Progenitor cell of endocrine pancreas (in vitro differentiated cells): ENCODE data around the gene PCSK9. TPM values are rescaled to one million over a fixed set of nuclear protein-coding genes. Genes with fewer than 3 reads are reported as not detected.

ENCODE experiments used
- DNase-seq: peaks from one replicate; pipeline ENCODE4 v3.0.0; 2021; ENCODE audit warnings: low spot score; ENCODE audit not compliant: unreplicated experiment
- H3K27ac Mint-ChIP-seq: 2 replicates; pipeline ENCODE4 v1.8.0; 2021; ENCODE audit warnings: mild to moderate bottlenecking, moderate library complexity, mixed read lengths
- H3K27me3 Mint-ChIP-seq: 2 replicates; pipeline ENCODE4 v1.8.0; 2021; ENCODE audit warnings: mixed read lengths
- H3K36me3 Mint-ChIP-seq: 2 replicates; pipeline ENCODE4 v1.8.0; 2022; ENCODE audit warnings: mixed read lengths; ENCODE audit not compliant: insufficient read depth
- H3K4me1 Mint-ChIP-seq: 2 replicates; pipeline ENCODE4 v1.8.0; 2021; ENCODE audit warnings: low read depth, mixed read lengths
- H3K4me3 Mint-ChIP-seq: 2 replicates; pipeline ENCODE4 v1.8.0; 2021; ENCODE audit warnings: low read depth, mild to moderate bottlenecking, moderate library complexity, mixed read lengths
- H3K9me3 Mint-ChIP-seq: 2 replicates; pipeline ENCODE4 v1.8.0; 2021; ENCODE audit warnings: low read depth, mixed read lengths
- CTCF ChIP-seq: fragments of 200-600 bp; sonication (generic); IDR thresholded peaks from one replicate; pipeline ENCODE4 v1.5.0; 2021; ENCODE audit warnings: antibody characterized with exemption, mild to moderate bottlenecking; ENCODE audit not compliant: unreplicated experiment
- total RNA-seq: library from RNA; stranded (reverse); gene quantifications from 2 replicates; pipeline ENCODE4 v1.2.1, GENCODE V29; 2021

The PCSK9 gene
- total RNA-seq, 1 donor from 2014 or later: 18.7 TPM

- Mint-ChIP-seq H3K4me1 (no peaks in the 10 kb centered on the region), H3K9me3 (no peaks in the 10 kb centered on the region), H3K27ac (no peak overlapping the region), H3K27me3 (no peaks in the 10 kb centered on the region), H3K36me3 (peaks cover 32% of the 10 kb centered on the region), H3K4me3 (no peak overlapping the region)
- no peak for DNase-seq
- TF ChIP-seq CTCF: no peak
These were observed 39.1 kb downstream of the PCSK9 start for GRCh38 chr1:55078470-55078869.

- TF ChIP-seq CTCF: no peak
- no peaks in the 10 kb centered on the region for H3K27me3 Mint-ChIP-seq
- no peak for DNase-seq
- H3K36me3 Mint-ChIP-seq: peaks cover 31% of the 10 kb centered on the region
- H3K27ac Mint-ChIP-seq: no peak overlapping the region
- H3K4me1 Mint-ChIP-seq: no peaks in the 10 kb centered on the region
- H3K9me3 Mint-ChIP-seq: no peaks in the 10 kb centered on the region
- no peak overlapping the region for H3K4me3 Mint-ChIP-seq
These were observed 40.3 kb downstream of the PCSK9 start for GRCh38 chr1:55079651-55080050.

GRCh38 chr1:55081188-55081904, 42.0 kb downstream of the PCSK9 start:
- peak overlapping the region; percentile 11 for H3K27ac Mint-ChIP-seq

GRCh38 chr1:55081905-55082296, 42.6 kb downstream of the PCSK9 start:
- Mint-ChIP-seq H3K4me1 (no peaks in the 10 kb centered on the region), H3K9me3 (no peaks in the 10 kb centered on the region), H3K36me3 (peaks cover 23% of the 10 kb centered on the region), H3K27me3 (no peaks in the 10 kb centered on the region), H3K4me3 (no peak overlapping the region), H3K27ac (peak overlapping the region; percentile 59)
- no peak for DNase-seq
- no peak for TF ChIP-seq CTCF

More at GRCh38 chr1:55081188-55081904, 42.0 kb downstream of the PCSK9 start:
- Mint-ChIP-seq H3K36me3 (peaks cover 27% of the 10 kb centered on the region), H3K27me3 (no peaks in the 10 kb centered on the region), H3K4me1 (no peaks in the 10 kb centered on the region), H3K9me3 (no peaks in the 10 kb centered on the region), H3K4me3 (no peak overlapping the region)
- TF ChIP-seq CTCF: no peak
- no peak for DNase-seq

DNA sequence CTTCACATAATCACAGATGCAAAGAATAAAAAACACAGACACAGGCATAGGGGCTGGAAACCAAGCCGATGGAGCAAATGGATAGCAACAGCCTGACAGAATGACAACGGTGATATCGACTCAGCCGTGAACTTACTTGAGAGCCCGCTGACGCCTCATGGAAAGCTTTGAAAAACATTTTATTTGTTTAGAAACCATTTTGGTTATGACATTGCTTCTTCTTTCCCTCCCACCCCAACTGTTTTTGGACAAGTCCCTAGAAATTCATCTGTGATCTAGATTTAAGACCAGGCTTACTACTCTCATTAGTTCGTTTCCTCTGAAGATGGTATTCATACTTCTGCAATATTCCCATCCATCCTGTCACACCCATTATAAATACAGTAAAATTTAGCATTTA, 44.9 kb downstream of the PCSK9 start:
- H3K4me3 Mint-ChIP-seq: no peak overlapping the region
- no peaks in the 10 kb centered on the region for H3K27me3 Mint-ChIP-seq
- peaks cover 27% of the 10 kb centered on the region for H3K36me3 Mint-ChIP-seq
- H3K27ac Mint-ChIP-seq: no peak overlapping the region
- no peak for TF ChIP-seq CTCF
- no peaks in the 10 kb centered on the region for H3K4me1 Mint-ChIP-seq
- no peaks in the 10 kb centered on the region for H3K9me3 Mint-ChIP-seq
- DNase-seq: no peak
